Glomerular endothelial cell (primary cell): ENCODE results near the gene NPPC. TPM values are rescaled to one million over a fixed set of nuclear protein-coding genes. Genes with fewer than 3 reads are reported as not detected.
"Not testable (repeated sequence)": the region's sequence is repeated elsewhere in the genome, so short reads cannot be mapped to it uniquely, and the experiment has no call there.

Experiments used
- DNase-seq: peaks from one replicate; pipeline ENCODE4 v3.0.0-alpha.2; 2011; ENCODE audit warnings: low read depth, low spot score; ENCODE audit errors: extremely low read depth
- total RNA-seq: library from RNA; depleted of rRNA; stranded (reverse); fragments of >200 nt; gene quantifications from 2 replicates; pipeline ENCODE4 v1.2.3, GENCODE V29; 2015

NPPC gene
- total RNA-seq, 1 donor from 2014 or later, result 0.82 TPM

- no peak for DNase-seq
Observed at GRCh38 chr2:231891514-231891905, 34.7 kb downstream of the NPPC start.

GRCh38 chr2:231890896-231891513, 35.2 kb downstream of the NPPC start:
- DNase-seq, result no peak

- DNase-seq, result no peak
Observed at GRCh38 chr2:231887756-231888155, 38.4 kb downstream of the NPPC start.

- no peak for DNase-seq
Observed at GRCh38 chr2:231886071-231886681, 40.0 kb downstream of the NPPC start.

- no peak for DNase-seq
Observed at GRCh38 chr2:231884438-231885140, 41.6 kb downstream of the NPPC start.

GRCh38 chr2:231883468-231883881, 42.7 kb downstream of the NPPC start:
- no peak for DNase-seq

- DNase-seq, result no peak
Observed at GRCh38 chr2:231882646-231883045, 43.5 kb downstream of the NPPC start.

- not testable (repeated sequence) for DNase-seq
Observed at GRCh38 chr2:231880371-231880770, 45.8 kb downstream of the NPPC start.

GRCh38 chr2:231879216-231879615, 47.0 kb downstream of the NPPC start:
- DNase-seq, result no peak

- DNase-seq, result no peak
Observed at GRCh38 chr2:231877533-231878456, 48.4 kb downstream of the NPPC start.

- DNase-seq, result no peak
Observed at GRCh38 chr2:231874944-231875343, 51.3 kb downstream of the NPPC start.

Other genes starting within 250 kb of the NPPC start
- 815 and 859 TPM in 2 replicates for gene PTMA, start 217.9 kb downstream of the NPPC start, total RNA-seq
- gene PDE6D, start 145.1 kb downstream of the NPPC start, total RNA-seq, result 29.5 and 32.6 TPM in 2 replicates
- gene COPS7B, start 140.0 kb downstream of the NPPC start, total RNA-seq, result 28.6 and 39.2 TPM in 2 replicates
- gene DIS3L2, start 35.3 kb upstream of the NPPC start, total RNA-seq, result 22.3 and 33.5 TPM in 2 replicates